OCI-LY7 (cell line): ENCODE data around the gene POTEJ. TPM values are rescaled to one million over a fixed set of nuclear protein-coding genes. Genes with fewer than 3 reads are reported as not detected.

Experiments used
- small RNA-seq: library from RNA; depleted of rRNA; stranded (forward); fragments of <200 nt; gene quantifications from one replicate; pipeline ENCODE3, GENCODE V24; 2014
- total RNA-seq, 2 experiments: library from RNA; depleted of rRNA in 1 of 2; stranded (reverse); fragments of >200 nt in 1 of 2; shearing (Covaris generic) in 1 of 2; gene quantifications; 2 replicates each; pipeline ENCODE4 v1.2.3, GENCODE V29; 2014 to 2022

POTEJ gene
- total RNA-seq, 2 experiments from 2014 or later = 0.10 TPM; not detected in 1

Small RNAs within 50 kb of the gene (small RNA-seq; reads per million reads assigned to genes)
- not detected for gene RF00017
- not detected for gene RNU6-848P

Other genes starting within 250 kb of the POTEJ start
- 0.06 TPM in 1 of 2 replicates, not detected in the other for gene POTEI, start 102.1 kb upstream of the POTEJ start, total RNA-seq (2014; rRNA removed; shearing (Covaris generic))
- gene POTEI, start 102.1 kb upstream of the POTEJ start, total RNA-seq (2022) = 0.26 and 0.44 TPM in 2 replicates
- gene CFC1B, start 90.2 kb upstream of the POTEJ start, total RNA-seq (2014; rRNA removed; shearing (Covaris generic)) = not detected in 2 replicates
- gene CFC1B, start 90.2 kb upstream of the POTEJ start, total RNA-seq (2022) = not detected in 2 replicates
- not detected in 2 replicates for gene CFC1, start 11.9 kb upstream of the POTEJ start, total RNA-seq (2014; rRNA removed; shearing (Covaris generic))
- gene CFC1, start 11.9 kb upstream of the POTEJ start, total RNA-seq (2022) = not detected in 2 replicates
- gene GPR148, start 117.6 kb downstream of the POTEJ start, total RNA-seq (2014; rRNA removed; shearing (Covaris generic)) = not detected in 2 replicates
- not detected in 2 replicates for gene GPR148, start 117.6 kb downstream of the POTEJ start, total RNA-seq (2022)
- gene AMER3, start 144.1 kb downstream of the POTEJ start, total RNA-seq (2014; rRNA removed; shearing (Covaris generic)) = not detected in 2 replicates
- not detected in 2 replicates for gene AMER3, start 144.1 kb downstream of the POTEJ start, total RNA-seq (2022)
- 0.59 and 1.1 TPM in 2 replicates for gene ARHGEF4, start 225.5 kb downstream of the POTEJ start, total RNA-seq (2014; rRNA removed; shearing (Covaris generic))
- 1.3 and 1.7 TPM in 2 replicates for gene ARHGEF4, start 225.5 kb downstream of the POTEJ start, total RNA-seq (2022)